Measurements from ENCODE around the gene SLC4A1. TPM values are rescaled to one million over a fixed set of nuclear protein-coding genes. Genes with fewer than 3 reads are reported as not detected.
A peak's percentile ranks its signal among the peaks of the same experiment; 100 is the strongest.

The SLC4A1 gene
- total and polyA plus RNA-seq, 2 of the 13 experiments (the other 11 are each of a cell fraction or from before 2014, with no cell fraction given): not detected

- TF ChIP-seq, protein P1, sequence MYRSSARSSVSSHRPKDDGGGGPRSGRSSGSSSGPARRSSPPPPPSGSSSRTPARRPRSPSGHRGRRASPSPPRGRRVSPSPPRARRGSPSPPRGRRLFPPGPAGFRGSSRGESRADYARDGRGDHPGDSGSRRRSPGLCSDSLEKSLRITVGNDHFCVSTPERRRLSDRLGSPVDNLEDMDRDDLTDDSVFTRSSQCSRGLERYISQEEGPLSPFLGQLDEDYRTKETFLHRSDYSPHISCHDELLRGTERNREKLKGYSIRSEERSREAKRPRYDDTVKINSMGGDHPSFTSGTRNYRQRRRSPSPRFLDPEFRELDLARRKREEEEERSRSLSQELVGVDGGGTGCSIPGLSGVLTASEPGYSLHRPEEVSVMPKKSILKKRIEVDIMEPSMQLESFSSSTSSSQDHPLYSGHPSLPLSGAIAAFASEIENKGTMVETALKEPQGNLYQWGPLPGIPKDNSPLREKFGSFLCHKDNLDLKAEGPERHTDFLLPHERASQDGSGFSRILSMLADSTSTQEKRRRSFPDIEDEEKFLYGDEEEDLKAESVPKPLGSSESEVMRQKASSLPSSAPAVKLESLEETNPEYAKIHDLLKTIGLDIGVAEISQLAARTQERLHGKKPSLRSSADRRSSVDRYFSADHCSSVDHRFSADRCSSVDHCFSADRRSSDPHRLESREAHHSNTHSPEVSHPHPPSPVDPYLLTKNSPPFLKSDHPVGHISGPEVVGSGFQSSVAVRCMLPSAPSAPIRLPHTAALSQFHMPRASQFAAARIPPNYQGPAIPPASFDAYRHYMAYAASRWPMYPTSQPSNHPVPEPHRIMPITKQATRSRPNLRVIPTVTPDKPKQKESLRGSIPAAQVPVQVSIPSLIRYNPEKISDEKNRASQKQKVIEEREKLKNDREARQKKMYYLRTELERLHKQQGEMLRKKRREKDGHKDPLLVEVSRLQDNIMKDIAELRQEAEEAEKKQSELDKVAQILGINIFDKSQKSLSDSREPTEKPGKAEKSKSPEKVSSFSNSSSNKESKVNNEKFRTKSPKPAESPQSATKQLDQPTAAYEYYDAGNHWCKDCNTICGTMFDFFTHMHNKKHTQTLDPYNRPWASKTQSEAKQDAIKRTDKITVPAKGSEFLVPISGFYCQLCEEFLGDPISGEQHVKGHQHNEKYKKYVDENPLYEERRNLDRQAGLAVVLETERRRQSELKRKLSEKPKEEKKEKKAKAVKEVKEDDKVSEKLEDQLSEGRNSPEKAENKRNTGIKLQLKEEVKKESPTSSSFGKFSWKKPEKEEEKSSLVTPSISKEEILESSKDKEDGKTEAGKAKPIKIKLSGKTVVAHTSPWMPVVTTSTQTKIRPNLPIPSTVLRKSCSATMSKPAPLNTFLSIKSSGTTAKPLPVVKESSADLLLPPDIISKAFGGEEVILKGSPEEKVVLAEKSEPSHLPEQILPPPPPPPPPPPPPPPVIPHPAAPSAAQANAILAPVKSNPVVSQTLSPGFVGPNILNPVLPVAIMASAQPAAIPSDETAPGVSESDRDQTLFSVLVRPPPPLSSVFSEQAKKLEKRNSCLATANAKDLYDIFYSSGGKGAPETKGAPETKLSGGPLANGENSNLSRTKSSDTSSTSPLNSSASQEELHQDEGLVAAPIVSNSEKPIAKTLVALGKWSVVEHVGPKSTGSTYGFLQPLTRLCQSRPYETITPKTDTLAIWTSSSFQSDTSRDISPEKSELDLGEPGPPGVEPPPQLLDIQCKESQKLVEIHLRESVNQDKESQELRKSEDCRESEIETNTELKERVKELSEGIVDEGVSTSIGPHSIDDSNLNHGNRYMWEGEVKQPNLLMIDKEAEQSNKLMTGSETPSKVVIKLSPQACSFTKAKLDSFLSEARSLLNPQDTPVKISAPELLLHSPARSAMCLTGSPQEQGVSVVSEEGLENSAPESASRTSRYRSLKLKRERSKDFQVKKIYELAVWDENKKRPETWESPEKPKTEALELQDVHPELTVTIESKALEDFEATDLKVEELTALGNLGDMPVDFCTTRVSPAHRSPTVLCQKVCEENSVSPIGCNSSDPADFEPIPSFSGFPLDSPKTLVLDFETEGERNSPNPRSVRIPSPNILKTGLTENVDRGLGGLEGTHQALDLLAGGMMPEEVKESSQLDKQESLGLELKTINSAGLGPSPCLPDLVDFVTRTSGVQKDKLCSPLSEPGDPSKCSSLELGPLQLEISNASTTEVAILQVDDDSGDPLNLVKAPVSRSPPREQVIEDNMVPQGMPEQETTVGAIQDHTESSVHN (CRISPR knock-in tag; IDR thresholded peaks at IDR 0.05): peak; percentile 71; the same call in 1 of the 2 replicates
- TF ChIP-seq NRL (CRISPR knock-in tag; IDR thresholded peaks at IDR 0.05; ENCODE audit: borderline replicate concordance): peak; percentile 23; the same call in 1 of the 2 replicates
- 0 out of 2 replicates have a peak, but pooled peaks have one; percentile 66 for TF ChIP-seq ZBTB20 (CRISPR knock-in tag; IDR thresholded peaks at IDR 0.05; ENCODE audit: borderline replicate concordance, low read depth)
- peak; percentile 48; the same call in 1 of the 2 replicates for TF ChIP-seq POLR2AphosphoS5 (IDR thresholded peaks at IDR 0.05; ENCODE audit: low read depth, low read length)
- peak; percentile 42 for TF ChIP-seq PTBP1 (IDR thresholded peaks at IDR 0.05; ENCODE audit: low read depth, low read length, poor library complexity, severe bottlenecking)
- TF ChIP-seq ZNF567 (CRISPR knock-in tag; IDR thresholded peaks at IDR 0.05; ENCODE audit: borderline replicate concordance): 0 out of 2 replicates have a peak, but pooled peaks have one; percentile 20
- TF ChIP-seq HDAC1 (CRISPR knock-in tag; IDR thresholded peaks at IDR 0.05): peak; percentile 66
- TF ChIP-seq GABPB1 (CRISPR knock-in tag; IDR thresholded peaks at IDR 0.05): peak; percentile 77; the same call in 1 of the 2 replicates
- TF ChIP-seq ZNF788 (CRISPR knock-in tag; IDR thresholded peaks at IDR 0.05; ENCODE audit: borderline replicate concordance): peak; percentile 59; the same call in 1 of the 2 replicates
- TF ChIP-seq, protein P2, sequence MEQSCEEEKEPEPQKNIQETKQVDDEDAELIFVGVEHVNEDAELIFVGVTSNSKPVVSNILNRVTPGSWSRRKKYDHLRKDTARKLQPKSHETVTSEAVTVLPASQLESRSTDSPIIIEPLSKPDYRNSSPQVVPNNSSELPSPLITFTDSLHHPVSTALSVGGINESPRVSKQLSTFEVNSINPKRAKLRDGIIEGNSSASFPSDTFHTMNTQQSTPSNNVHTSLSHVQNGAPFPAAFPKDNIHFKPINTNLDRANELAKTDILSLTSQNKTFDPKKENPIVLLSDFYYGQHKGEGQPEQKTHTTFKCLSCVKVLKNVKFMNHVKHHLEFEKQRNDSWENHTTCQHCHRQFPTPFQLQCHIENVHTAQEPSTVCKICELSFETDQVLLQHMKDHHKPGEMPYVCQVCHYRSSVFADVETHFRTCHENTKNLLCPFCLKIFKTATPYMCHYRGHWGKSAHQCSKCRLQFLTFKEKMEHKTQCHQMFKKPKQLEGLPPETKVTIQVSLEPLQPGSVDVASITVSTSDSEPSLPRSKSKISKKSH (CRISPR knock-in tag; IDR thresholded peaks at IDR 0.05; ENCODE audit: borderline replicate concordance): peak; percentile 89; the same call in 1 of the 2 replicates
- no peak for TF ChIP-seq ZBTB1 (CRISPR knock-in tag; IDR thresholded peaks at IDR 0.05; ENCODE audit: borderline replicate concordance)
- no peak for TF ChIP-seq ZNF784 (CRISPR knock-in tag; IDR thresholded peaks at IDR 0.05; ENCODE audit: borderline replicate concordance)
- 0 out of 2 replicates have a peak, but pooled peaks have one; percentile 9 for TF ChIP-seq ZMYM4 (CRISPR knock-in tag; IDR thresholded peaks at IDR 0.05)
- TF ChIP-seq RARG (CRISPR knock-in tag; IDR thresholded peaks at IDR 0.05; ENCODE audit: low read depth): peak; percentile 75; the same call in 1 of the 2 replicates
- peak; percentile 78; the same call in 1 of the 2 replicates for TF ChIP-seq ZNF335 (CRISPR knock-in tag; IDR thresholded peaks at IDR 0.05)
- peak; percentile 64; the same call in 1 of the 2 replicates for TF ChIP-seq ZNF292 (CRISPR knock-in tag; IDR thresholded peaks at IDR 0.05; ENCODE audit: borderline replicate concordance, low read depth)
- peak; percentile 57; the same call in 1 of the 2 replicates for TF ChIP-seq SAP130 (CRISPR knock-in tag; IDR thresholded peaks at IDR 0.05; ENCODE audit: low read depth)
- TF ChIP-seq TSC22D2 (CRISPR knock-in tag; IDR thresholded peaks at IDR 0.05; ENCODE audit: borderline replicate concordance): no peak; the same call in 1 of the 2 replicates
Observed at GRCh38 chr17:44200478-44201155, 67.3 kb downstream of the SLC4A1 start (continued).
